Neural progenitor cell (in vitro differentiated cells): ENCODE measurements around the gene NGFR. TPM values are rescaled to one million over a fixed set of nuclear protein-coding genes. Genes with fewer than 3 reads are reported as not detected.

ENCODE experiments used
- DNase-seq: peaks from one replicate; pipeline ENCODE4 v3.0.0-alpha.2; 2016; ENCODE audit warnings: low spot score
- H2AFZ ChIP-seq: fragments of 200-600 bp; sonication (generic); replicated peaks from 2 replicates; pipeline ENCODE4 v1.6.1; 2016; ENCODE audit warnings: antibody characterized with exemption
- H3F3A ChIP-seq: fragments of 200-600 bp; sonication (generic); 2 replicates; pipeline ENCODE4 v1.6.1; 2016; ENCODE audit warnings: antibody characterized with exemption, low read depth
- H3K27ac ChIP-seq: fragments of 200-600 bp; sonication (generic); 2 replicates; pipeline ENCODE4 v1.5.1; 2016; ENCODE audit warnings: mild to moderate bottlenecking
- H3K27me3 ChIP-seq: fragments of 200-600 bp; sonication (generic); 2 replicates; pipeline ENCODE4 v1.6.1; 2016; ENCODE audit warnings: mild to moderate bottlenecking, moderate library complexity
- H3K36me3 ChIP-seq: fragments of 200-600 bp; sonication (generic); 2 replicates; pipeline ENCODE4 v1.5.1; 2016
- H3K4me1 ChIP-seq: fragments of 200-600 bp; sonication (generic); 2 replicates; pipeline ENCODE4 v1.6.1; 2016; ENCODE audit warnings: mixed run types
- H3K4me2 ChIP-seq: fragments of 200-600 bp; sonication (generic); 2 replicates; pipeline ENCODE4 v1.6.1; 2016
- H3K4me3 ChIP-seq: fragments of 200-600 bp; sonication (generic); 2 replicates; pipeline ENCODE4 v1.5.1; 2016
- H3K79me2 ChIP-seq: fragments of 200-600 bp; sonication (generic); 2 replicates; pipeline ENCODE4 v1.6.1; 2016; ENCODE audit warnings: low read depth
- H3K9ac ChIP-seq: fragments of 200-600 bp; sonication (generic); 2 replicates; pipeline ENCODE4 v1.6.1; 2016
- H3K9me3 ChIP-seq: fragments of 200-600 bp; sonication (generic); 2 replicates; pipeline ENCODE4 v1.5.1; 2016; ENCODE audit warnings: low read depth
- H4K20me1 ChIP-seq: fragments of 200-600 bp; sonication (generic); 2 replicates; pipeline ENCODE4 v1.6.1; 2016; ENCODE audit warnings: low read depth
- H3K27ac Mint-ChIP-seq: 3 replicates; pipeline ENCODE4 v1.8.0; 2021; ENCODE audit warnings: mixed read lengths
- H3K27me3 Mint-ChIP-seq: 2 replicates; pipeline ENCODE4 v1.8.0; 2022; ENCODE audit warnings: low read depth, mild to moderate bottlenecking, inconsistent platforms, moderate library complexity, mixed read lengths; ENCODE audit not compliant: insufficient read depth
- H3K36me3 Mint-ChIP-seq: 3 replicates; pipeline ENCODE4 v1.8.0; 2021; ENCODE audit warnings: mixed read lengths
- H3K4me1 Mint-ChIP-seq: 3 replicates; pipeline ENCODE4 v1.8.0; 2021; ENCODE audit warnings: mixed read lengths
- H3K4me3 Mint-ChIP-seq: 3 replicates; pipeline ENCODE4 v1.8.0; 2021; ENCODE audit warnings: mild to moderate bottlenecking, moderate library complexity, mixed read lengths
- H3K9me3 Mint-ChIP-seq: 3 replicates; pipeline ENCODE4 v1.8.0; 2020; ENCODE audit warnings: mixed read lengths
- EZH2 ChIP-seq: fragments of 200-600 bp; sonication (generic); IDR thresholded peaks from 2 replicates; pipeline ENCODE4 v1.6.1; 2017; ENCODE audit warnings: antibody characterized with exemption, mild to moderate bottlenecking, moderate library complexity
- EZH2phosphoT487 ChIP-seq: fragments of 200-600 bp; sonication (generic); IDR thresholded peaks from 2 replicates; pipeline ENCODE4 v1.6.1; 2017; ENCODE audit warnings: antibody characterized with exemption
- total RNA-seq: library from RNA; depleted of rRNA; stranded (reverse); fragments of >200 nt; gene quantifications from 2 replicates; pipeline ENCODE4 v1.2.3, GENCODE V29; 2015; ENCODE audit warnings: low replicate concordance
- TF ChIP-seq, protein P1 (sequence below): fragments of 200-600 bp; sonication (generic); IDR thresholded peaks from 2 replicates; pipeline ENCODE4 v1.5.1; 2017; ENCODE audit warnings: antibody characterized with exemption, mild to moderate bottlenecking

Gene NGFR
- total RNA-seq, 1 donor from 2014 or later: 6.6 TPM

DNA sequence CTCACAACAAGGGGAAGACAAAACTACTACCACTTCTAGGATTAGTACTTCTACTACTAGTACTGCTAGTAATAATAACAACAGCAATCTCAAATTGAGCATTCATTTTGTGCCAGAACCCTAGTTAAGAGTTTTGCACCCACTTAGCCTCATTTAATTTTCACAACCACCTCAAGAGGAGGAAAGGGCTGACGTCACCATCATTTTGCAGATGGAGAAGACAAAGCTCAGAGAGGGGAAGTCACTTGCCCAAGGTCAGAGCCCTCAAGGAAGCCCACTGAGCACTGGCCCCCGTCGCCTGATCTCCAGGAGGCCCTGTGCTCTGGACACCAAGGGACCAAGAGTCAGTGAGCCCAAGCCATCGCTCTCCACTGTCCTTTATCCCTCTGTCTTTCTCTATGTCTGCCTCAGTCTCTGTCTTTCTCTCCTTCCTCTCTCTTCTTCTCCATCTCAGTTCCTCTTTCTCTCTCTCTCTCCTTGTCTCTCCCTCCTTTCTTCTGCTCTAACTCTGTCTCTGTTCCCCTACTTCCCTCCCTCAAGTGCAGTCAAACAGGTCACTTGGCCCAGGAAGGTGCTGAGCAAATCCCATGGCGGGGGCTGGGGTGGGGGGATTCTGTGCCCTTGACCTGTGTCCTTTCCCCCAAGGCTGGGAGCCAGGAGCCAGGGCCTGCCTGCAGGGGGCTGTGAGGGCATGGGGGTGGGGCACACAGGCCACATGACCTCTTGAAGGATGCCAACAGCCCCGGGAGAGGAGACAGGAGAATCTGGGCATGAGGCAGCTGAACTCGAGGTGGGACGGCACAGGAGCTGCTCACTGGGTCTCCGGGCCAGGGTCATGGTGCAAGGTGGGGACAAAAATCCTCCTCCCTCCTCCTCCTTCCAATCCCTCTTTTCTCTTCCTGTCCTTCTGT is 11.2 kb upstream of the NGFR start:
- Histone ChIP-seq H3K4me1 (peaks cover 22% of the 10 kb centered on the region), H3K4me3 (no peak overlapping the region), H3K27me3 (peaks cover 1% of the 10 kb centered on the region), H3K9ac (no peak overlapping the region), H4K20me1 (no peaks in the 10 kb centered on the region), H3K36me3 (no peaks in the 10 kb centered on the region), H3K4me2 (no peak overlapping the region), H3K9me3 (no peaks in the 10 kb centered on the region), H3K79me2 (no peaks in the 10 kb centered on the region), H3K27ac (no peak overlapping the region), H3F3A (peaks cover 15% of the 10 kb centered on the region), H2AFZ (no peak overlapping the region)
- H3K27ac Mint-ChIP-seq: peak overlapping the region; percentile 76
- DNase-seq: no peak
- peaks cover 30% of the 10 kb centered on the region for H3K27me3 Mint-ChIP-seq
- H3K9me3 Mint-ChIP-seq: no peaks in the 10 kb centered on the region
- H3K4me3 Mint-ChIP-seq: no peak overlapping the region
- peaks cover 48% of the 10 kb centered on the region for H3K4me1 Mint-ChIP-seq
- H3K36me3 Mint-ChIP-seq: no peaks in the 10 kb centered on the region
- TF ChIP-seq EZH2phosphoT487 (no peak), EZH2 (no peak)
- TF ChIP-seq, protein P1, sequence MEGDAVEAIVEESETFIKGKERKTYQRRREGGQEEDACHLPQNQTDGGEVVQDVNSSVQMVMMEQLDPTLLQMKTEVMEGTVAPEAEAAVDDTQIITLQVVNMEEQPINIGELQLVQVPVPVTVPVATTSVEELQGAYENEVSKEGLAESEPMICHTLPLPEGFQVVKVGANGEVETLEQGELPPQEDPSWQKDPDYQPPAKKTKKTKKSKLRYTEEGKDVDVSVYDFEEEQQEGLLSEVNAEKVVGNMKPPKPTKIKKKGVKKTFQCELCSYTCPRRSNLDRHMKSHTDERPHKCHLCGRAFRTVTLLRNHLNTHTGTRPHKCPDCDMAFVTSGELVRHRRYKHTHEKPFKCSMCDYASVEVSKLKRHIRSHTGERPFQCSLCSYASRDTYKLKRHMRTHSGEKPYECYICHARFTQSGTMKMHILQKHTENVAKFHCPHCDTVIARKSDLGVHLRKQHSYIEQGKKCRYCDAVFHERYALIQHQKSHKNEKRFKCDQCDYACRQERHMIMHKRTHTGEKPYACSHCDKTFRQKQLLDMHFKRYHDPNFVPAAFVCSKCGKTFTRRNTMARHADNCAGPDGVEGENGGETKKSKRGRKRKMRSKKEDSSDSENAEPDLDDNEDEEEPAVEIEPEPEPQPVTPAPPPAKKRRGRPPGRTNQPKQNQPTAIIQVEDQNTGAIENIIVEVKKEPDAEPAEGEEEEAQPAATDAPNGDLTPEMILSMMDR: no peak

DNA sequence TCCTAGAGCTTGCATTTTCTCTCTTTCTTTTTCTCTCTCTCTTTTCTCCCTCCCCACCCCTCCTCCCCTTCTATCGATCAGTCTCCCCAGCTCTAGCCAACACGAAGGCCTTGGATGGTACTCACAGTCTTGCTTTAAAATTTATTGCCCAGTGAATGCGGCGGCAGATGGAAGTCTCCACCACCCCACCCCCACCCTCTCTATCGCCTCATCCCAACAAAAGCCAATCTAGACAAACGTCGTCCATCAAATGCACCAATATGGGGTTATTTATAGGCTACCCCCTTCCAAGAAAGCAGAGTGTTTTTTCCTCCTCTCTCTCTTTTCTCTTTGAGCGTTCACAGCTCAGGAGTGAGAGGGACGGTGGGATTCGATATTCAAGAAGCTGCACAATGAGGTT is 10.5 kb upstream of the NGFR start:
- Histone ChIP-seq H3K9ac (no peak overlapping the region), H3K79me2 (no peaks in the 10 kb centered on the region), H3K4me1 (peaks cover 22% of the 10 kb centered on the region), H3K9me3 (no peaks in the 10 kb centered on the region), H2AFZ (no peak overlapping the region), H3K4me2 (no peak overlapping the region), H3K36me3 (no peaks in the 10 kb centered on the region), H3K27me3 (no peaks in the 10 kb centered on the region), H3K4me3 (no peak overlapping the region), H3K27ac (no peak overlapping the region), H4K20me1 (no peaks in the 10 kb centered on the region), H3F3A (peaks cover 15% of the 10 kb centered on the region)
- Mint-ChIP-seq H3K4me1 (peaks cover 50% of the 10 kb centered on the region), H3K36me3 (no peaks in the 10 kb centered on the region), H3K4me3 (no peak overlapping the region), H3K27ac (no peak overlapping the region), H3K27me3 (peaks cover 23% of the 10 kb centered on the region), H3K9me3 (no peaks in the 10 kb centered on the region)
- DNase-seq: no peak
- no peak for TF ChIP-seq EZH2
- TF ChIP-seq EZH2phosphoT487: no peak
- TF ChIP-seq, protein P1: no peak

GRCh38 chr17:49486012-49486641 is 9.0 kb upstream of the NGFR start:
- Histone ChIP-seq H3K27me3 (peaks cover 6% of the 10 kb centered on the region), H3F3A (peaks cover 15% of the 10 kb centered on the region), H3K9ac (no peak overlapping the region), H3K36me3 (no peaks in the 10 kb centered on the region), H3K79me2 (no peaks in the 10 kb centered on the region), H2AFZ (peak overlapping the region; percentile 94), H3K27ac (no peak overlapping the region), H3K9me3 (no peaks in the 10 kb centered on the region), H4K20me1 (no peaks in the 10 kb centered on the region), H3K4me1 (peaks cover 22% of the 10 kb centered on the region), H3K4me2 (peak overlapping the region; percentile 74), H3K4me3 (peak overlapping the region; percentile 7)
- no peak overlapping the region for H3K27ac Mint-ChIP-seq
- H3K36me3 Mint-ChIP-seq: no peaks in the 10 kb centered on the region
- H3K9me3 Mint-ChIP-seq: no peaks in the 10 kb centered on the region
- H3K27me3 Mint-ChIP-seq: peaks cover 29% of the 10 kb centered on the region
- H3K4me1 Mint-ChIP-seq: peaks cover 48% of the 10 kb centered on the region
- TF ChIP-seq, protein P1: no peak
- no peak for TF ChIP-seq EZH2
- no peak for TF ChIP-seq EZH2phosphoT487
- H3K4me3 Mint-ChIP-seq: no peak overlapping the region
- peak; percentile 86 for DNase-seq
